Measurements from ENCODE around the gene PUSL1.
A peak's percentile ranks its signal among the peaks of the same experiment; 100 is the strongest.

The PUSL1 gene

DNA sequence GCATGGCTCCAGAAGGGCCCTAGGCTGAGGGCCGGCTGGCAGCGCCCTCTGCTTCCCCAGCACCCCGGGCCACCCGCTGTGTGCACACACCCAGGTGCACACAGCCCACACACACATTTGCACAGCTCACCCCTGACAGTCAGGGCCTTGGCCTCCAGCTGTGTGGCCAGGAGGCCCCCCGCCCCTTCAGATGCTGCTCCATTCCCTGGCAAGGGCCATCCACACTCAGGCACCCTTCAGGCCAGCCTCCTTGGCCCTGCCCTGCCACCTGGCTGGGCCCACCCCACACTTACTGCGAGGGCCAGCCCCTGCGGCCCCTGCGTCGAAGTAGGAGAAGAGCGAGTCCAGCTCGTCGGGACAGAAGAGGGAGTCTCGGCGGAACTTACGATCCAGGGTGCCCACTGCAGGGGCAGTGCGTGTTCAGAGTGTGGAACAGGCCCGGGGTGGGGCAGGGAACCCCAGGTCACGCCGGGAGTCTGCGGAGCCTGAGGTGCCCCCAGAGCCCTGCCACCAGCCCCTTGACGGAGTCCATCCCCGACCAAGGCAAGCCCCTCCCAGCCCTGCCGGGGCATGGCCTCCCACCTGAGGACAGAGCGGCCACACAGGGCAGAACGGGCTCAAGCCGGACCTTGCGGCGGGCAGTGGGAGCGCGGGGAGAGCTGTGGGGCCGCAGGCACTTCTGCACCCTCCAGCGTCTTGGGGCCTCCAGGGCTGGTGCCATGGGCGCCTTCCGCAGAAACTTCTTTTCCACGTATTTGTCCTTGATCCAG lies 13.1 kb upstream of the PUSL1 start:
- DNase-seq: no peak

DNA sequence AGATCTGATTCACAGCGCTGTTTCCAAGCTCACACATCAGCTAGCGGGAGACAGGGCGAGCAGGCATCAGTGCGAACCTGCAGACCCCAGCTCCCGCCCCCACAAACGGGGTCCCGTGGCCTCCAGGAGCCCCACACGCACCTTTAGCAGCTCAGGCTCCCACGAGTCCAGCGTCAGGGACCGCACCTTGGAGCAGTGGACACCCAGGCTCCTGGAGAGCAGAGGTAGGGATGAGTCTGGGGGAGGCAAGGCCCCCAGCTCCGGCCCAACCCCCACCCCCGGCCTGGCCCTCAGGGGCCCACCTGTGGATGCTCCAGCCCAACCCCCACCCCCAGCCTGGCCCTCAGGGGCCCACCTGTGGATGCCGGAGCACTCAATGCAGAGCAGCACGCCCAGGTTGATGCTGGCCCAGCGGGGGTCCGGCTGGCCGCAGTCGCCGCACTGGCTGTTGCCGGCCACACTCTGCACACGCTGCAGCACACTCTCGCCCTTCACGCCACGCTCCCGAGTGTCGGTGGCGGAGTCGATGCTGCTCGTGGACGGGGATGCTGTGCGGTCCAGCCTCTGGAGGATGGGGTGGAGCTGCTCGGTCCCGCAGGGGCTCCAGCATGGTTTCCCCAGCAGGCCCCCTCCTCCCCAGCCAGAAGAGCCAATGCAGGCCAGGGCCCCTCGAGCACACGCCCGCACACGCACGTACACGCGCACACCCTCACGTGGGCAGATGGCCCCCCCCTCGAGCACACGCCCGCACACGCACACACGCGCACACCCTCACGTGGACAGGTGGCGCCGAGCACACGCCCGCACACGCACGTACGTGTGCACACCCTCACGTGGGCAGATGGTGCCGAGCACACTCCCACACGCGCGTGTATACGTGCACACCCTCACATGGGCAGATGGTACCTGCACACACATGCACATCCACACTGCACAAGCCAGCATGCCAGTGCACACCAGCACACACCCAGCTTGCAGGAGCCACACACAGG lies 12.0 kb upstream of the PUSL1 start:
- no peak for DNase-seq

DNA sequence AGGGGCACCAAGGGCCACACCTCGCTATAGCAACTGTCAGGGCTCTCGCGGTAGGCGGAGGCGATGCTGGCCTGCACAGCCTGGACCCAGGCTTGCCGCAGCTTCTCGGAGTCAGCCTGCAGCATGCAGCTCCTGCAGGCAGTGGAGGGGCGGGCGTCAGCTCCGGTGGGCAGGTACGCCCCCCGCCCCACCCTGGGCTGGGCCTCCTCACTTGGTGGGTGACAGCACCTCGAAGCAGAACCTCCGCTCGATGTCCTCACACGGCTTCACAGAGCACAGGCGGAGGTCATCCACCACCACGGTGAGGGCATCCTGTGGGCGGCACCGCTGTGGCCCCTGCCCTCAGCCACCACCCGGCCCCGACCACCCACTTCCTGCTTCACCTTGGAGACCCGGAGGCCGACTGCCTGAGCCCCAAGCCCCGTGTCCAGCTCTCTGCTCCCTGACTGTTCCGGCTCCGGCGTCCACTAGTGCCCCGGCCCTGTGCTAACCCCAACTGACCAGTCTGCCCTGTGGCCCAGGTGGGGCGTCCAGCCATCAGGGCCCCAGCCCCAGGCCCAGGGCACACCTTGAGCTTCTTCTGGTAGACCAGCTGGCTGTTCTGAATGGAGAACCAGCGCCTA lies 10.5 kb upstream of the PUSL1 start:
- no peak for DNase-seq

DNA sequence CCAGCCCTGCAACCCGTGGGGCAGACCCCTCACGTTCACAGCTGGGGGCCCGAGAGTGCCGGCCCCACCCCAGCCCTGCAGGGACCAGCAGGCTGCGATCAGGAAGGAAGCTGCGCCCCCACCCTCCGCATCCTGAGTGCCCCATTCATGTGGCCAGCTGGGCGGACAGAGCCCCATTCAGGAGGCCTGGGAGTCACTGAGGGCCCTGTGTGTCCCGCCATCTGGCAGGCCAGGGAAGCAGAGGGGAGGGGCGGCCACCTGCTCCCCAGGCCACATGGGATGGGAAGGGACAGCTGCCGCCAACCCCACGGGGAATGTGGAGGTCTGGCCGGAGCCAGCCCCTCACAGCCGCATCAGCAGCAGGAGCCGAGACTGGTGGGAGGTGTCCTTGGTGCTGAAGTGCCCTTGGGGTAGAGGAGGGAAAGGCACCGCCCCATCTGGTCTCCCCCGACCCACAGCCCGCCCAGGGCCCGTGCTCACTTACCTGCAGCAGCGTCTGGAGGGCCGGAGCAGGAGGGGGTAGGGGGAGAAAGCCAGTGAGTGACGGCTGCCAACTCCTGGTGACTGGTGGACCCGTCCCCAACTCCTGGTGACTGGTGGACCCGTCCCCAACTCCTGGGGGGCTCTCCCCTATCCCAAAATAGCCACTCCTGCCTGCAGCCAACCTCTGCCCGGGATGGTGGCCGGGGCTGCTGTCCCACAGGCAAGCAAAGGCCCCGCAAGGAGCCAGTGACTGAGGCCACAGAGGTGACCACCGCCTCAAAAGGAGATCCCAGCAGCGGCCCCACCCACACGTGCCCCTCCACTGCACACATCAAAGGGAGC lies 9.3 kb upstream of the PUSL1 start:
- no peak for DNase-seq

DNA sequence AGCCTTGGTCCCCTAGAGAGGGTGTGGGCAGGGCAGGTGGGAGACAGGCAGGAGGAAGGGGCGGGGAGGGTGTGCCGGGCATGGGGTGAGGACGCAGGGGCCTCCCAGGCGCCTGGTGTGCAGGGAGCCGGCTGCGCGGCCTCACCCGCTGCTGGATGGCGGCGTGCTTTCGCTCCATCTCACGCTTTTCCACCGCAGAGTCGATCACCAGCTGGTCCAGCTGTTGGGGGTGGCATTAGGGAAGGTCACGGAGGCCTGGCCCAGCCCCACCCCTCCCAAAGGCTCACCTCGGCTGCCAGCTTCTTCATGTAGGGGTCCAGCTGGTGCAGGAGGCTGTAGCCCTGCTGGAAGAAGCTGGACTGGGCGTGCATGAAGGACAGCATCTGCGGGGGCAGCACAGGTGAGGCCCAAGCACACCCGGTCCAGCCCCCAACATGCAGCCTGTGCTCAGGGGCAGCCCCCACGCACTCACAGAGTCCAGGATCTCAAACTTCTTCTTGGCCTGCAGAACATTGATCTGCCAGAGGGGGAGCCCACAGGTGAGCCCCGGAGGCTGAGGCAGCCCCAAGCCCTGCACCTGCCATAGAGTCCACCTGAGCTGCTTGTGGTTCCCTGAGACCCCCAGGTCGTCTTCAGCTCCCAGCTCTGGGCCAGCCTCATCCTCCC lies 8.6 kb upstream of the PUSL1 start:
- DNase-seq: no peak

DNA sequence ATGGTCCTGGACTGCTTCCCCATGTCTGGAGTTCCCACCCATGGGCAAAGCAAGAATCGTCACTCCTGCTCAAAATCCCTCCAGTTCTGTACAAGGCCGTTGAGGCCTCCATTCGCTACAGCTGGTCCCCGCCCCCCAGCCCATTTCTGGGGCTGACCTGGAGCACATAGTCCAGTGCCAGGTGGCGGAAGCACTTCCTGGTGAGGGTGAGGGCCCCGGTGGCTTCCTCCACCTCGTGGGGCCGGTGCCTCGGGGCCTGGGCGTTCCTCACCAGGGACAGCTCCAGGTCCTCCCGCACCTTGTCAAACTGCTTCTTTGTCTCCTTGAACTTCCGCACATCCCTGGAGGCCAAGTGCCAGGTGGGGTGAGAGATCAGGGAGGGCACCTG lies 8.1 kb upstream of the PUSL1 start:
- no peak for DNase-seq

DNA sequence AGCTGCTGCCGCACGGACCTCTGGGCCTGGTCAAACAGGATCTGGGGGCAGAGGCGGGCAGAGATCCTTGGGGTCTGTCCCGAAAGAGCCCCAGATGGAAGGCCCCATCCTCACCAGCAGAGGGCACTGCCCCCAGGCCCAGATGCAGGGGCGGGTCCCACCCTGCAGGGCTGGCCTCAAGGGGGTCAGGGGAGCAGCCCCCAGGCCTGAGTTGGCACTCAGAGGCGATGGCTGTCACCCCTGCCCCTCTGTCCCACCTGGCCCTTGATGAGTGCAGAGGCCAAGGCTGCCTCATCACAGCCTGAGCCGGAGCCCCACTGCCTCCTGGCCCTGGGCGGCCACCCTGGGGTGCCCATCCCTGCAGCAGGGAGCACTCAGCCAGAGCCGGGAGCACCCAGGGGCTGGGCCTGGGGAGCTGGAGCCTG lies 6.4 kb upstream of the PUSL1 start:
- no peak for DNase-seq

DNA sequence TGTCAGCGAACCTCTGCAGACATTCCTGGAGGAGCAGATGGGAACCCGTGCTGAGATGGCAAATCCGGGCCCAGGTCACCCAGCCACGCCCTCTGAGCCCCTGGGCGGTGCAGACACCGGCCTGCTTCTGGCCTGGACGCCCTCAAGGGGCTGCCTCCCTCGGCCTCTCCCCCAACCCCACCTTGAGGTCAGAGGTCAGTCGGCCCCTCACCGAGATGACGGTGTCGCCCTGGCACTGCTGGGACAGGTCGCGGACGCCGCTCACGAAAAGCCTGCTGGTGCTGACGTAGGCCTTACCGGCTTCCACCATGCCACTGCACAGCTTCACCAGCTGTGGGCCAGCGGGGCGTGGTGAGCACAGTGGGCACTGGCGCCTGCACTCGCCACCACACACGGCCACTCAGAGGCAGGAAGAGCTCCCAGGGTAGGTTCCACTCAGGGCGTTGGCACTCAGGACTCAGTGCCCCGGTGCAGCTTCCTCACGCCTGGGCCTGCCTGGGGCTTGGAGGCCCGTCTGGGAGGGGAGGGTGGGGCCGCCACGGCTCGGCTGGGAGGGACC lies 5.4 kb upstream of the PUSL1 start:
- DNase-seq: no peak

DNA sequence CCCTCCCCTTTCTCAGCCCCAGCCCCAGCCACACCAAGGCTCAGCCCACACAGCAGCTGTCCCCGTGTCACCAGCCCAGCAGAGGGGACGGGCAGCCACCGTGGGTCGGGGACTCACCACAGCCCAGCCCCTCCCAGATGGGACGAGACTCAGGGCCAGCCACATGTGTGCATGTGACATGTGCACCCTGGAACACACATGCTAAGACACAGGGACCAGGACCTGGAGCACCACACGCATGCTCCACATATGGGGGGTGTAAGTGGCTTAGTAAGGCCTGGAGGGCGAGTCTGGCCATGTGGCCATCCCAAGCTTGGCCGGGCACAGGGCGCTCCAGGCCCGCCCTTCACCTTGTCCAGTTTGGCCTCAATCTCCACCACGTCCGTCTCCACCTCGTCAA lies 4.7 kb upstream of the PUSL1 start:
- no peak for DNase-seq

DNA sequence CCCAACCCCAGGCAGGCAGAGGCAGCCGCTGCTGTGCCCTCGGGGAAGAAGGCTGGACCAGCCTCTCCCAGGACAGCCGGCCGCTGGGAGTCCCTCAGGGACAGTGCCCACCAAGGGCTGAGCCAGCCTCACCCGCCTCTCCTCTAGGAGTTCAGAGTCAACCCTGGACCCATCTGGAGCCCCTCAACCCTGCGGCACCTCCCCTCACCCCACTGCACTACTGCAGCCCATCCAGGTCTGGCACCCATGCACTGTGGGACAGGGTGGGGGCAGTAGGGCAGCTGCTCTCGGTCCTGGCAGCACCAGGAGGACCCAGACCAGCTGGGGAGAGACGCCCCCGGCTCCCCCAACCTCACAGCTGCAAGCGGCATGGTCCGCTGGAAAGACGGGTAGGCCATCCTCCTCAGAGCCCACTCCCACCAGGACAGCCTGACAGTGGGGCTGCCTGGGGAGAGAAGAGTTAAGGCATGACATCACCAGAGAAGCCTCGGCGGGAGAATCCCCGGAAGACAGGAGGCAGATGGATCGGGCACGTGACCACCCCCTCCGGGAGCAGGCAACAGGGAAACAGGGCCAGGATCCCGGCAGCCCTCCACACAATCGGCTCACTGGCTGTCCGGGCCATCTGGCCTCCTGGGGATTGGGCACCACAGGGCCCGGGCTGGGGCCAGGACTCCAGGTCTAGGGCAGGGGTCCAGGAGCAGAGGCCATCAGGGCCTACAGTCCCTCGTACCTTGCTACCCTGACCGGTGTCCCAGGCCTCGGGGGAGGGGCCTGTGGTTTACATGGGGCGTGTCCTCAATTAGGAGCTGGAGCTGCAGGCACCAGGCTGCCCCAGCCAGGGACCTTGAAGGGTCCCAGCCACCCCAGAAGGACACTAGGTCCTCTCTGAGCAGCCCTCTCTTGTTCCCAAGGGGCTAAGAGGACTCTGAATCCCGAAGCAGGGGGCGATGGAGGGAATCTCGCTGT lies 3.8 kb upstream of the PUSL1 start:
- peak; percentile 95 for DNase-seq

DNA sequence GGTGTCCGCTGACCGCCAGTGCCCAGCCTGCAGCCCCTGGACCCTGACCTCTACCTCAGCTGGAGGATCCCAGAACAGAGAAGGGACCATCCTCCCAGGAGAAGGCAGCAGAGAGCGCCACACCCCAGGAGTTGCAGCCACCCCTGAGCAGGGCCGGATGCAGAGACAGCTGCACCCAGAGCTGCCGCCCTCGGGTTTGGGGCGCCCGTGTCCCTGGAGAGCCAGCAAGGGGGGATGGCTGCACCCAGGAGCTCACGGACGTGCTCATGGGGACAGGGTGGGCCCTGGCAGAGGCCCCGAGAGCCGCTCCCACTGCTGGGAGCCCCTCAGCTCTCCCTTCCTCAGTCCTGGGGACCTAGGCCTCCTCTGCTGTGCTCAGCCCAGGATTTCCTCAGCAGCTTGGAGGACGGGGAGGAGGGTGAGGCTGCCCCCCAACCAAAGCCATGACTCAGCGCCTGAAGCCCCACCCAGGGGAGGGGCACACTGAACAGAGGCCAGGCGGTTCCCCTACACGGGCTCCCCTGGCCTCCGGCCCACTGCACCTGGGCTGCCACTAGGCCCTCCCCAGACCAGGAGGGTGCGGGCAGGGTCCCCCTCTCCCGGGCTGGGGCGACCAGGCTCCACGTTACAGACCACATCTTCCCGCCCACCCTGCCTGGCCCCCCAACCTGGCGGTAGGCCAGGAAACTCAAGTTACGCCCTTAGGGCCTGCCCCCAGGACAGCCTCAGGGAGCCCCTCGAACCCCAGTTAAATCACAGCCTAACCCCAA lies 2.9 kb upstream of the PUSL1 start:
- peak; percentile 78 for DNase-seq

DNA sequence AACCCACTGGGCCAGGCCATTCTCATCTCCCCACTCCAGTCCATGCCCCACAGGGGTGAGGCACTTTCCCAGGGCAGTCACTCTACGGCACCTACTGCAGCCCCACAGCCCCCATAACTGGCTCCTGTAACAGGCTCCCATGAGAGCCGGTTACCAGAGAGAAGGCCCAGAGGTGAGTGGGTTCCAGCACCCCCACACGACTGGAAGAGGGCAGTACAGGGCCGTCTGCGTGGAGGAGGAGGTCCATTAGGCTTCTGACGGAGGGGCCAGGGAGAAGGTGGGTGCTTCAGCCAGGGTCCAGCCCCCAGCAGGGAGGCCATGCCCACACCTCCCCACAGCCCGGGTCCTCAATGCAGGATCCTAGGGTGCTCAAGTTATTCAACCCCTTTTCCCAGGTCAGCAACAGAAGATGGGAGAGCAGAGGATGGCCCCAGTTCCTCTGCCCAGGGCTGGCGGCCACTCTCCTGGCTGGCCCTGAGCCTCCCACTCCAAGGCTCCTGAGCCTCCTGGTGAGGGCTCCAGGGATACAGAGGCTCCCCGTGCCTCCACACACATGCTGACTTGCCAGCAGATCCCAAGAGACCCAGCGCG lies 2.2 kb upstream of the PUSL1 start:
- DNase-seq: peak; percentile 18

DNA sequence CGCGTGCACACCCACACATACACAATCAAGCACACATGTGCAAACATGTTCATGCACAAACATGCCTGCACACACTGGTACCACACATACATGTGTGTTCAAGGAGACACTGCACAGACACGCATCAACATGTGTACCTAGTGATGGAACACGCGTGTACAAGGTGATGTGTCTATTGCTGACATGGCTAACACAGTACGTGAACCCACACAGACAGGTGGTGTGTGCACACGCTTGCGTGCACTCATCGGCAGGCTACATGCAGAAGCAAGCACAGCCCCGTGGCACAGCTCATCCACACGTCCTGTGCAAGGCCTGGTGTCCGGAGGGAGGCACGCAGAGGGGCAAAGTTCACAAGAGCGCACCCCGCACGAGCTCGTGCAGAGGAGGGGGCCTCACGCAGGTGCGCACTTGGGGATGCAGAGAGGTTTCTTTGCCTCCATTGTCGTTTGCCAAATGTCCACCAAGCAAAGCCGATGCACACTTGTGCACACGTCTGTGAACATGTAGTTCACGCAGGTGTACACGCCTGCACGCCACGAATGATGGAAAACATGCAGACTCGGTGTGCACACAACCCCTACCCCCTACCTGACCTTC lies 1.6 kb upstream of the PUSL1 start:
- DNase-seq: no peak

DNA sequence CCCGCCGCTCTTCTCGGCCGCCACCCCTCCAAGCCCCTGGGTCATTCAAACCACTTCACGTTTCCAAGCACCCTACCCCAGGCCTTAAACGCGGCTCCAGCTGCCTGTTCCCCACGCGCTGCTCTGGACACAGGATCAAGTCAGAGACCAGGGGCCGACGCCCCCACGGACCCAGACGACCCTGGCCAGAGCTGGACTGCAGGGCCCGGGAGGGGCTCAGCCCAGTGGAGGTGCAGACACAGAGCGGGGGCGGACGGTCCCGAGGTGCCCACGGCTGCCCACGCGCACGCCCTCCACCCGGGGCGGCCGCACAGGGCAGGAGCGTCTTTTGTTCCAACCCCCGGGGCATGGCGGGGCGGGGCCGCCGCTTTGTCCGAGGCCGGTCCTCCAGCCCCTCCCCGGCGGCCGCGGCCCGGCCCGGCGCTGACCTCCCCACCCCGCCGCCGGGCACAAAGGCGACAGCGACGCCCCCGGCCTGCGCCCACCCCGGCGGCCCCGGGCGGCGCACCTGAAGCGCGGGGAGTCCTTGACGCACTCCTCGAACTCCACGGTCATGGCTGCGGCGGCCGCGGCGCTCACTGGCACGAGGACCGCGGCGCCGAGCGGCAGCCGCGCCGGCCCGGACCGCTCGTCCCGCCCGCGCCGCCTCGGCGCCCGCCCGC lies 1.0 kb upstream of the PUSL1 start:
- no peak for DNase-seq

DNA sequence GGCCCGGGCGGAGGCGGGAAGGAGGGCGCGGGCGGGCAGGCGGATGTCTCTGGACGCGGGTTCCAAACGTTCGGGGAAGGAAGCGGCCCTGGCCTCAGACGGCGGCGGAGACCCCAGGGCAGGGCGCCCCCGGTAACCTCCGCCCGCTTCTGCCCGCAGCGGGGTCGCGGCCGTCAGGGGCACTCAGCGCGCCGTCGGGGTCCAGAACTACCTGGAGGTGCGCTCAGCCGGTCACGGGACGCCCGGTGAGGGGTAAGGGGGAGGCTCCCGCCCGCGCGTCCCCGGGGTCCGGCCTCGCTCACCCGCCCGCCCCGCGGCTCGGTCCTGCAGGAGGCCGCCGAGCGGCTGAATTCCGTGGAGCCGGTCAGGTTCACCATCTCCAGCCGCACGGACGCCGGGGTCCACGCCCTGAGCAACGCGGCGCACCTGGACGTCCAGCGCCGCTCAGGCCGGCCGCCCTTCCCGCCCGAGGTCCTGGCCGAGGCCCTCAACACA lies 406 bp downstream of the PUSL1 start:
- no peak for DNase-seq

DNA sequence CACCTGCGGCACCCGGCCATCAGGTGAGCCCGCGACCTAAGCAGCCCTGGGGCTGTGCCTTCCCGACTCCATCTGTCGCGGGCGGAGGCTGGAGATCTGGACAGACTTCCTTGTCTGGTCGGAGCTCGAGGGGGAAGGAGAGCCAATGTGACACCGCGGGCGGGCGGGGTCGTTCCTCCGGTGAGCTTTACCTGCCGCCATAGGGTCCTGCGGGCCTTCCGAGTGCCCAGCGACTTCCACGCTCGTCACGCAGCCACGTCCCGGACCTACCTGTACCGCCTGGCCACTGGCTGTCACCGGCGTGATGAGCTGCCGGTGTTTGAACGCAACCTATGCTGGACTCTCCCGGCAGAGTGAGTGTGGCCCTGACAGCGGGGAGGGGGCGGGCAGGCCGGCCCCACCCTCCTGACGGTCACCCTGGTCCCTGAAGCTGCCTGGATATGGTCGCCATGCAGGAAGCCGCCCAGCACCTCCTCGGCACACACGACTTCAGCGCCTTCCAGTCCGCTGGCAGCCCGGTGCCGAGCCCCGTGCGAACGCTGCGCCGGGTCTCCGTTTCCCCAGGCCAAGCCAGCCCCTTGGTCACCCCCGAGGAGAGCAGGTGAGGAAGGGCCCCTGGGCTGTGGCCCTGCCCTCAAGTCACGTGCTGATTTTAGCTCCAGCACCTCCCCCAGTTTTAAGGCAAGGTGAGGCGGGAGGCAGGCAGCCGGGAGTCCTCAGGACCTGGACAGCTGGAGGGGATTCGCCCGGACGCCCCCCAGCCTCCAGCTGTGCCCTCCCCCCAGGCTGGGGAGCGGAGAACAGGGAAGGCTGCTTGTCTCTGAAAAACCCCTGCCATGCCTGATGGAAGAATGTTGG lies 1.1 kb downstream of the PUSL1 start:
- DNase-seq: no peak

DNA sequence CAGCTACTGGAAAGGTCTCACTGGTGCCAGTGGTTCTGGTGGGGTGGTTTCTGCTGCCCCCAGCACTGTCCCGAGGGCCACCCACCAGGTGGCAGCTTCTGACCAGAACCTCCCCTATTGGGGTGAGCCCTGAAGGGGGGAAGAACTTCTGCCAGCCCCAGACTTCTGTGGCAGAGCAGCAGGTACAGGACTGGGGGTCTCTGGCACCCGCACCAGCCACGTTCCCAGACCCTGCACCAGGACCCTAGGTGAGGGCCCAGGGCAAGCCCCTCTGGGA lies 1.6 kb downstream of the PUSL1 start:
- no peak for DNase-seq
